Measurements from ENCODE around the gene ADAMTS20. TPM values are rescaled to one million over a fixed set of nuclear protein-coding genes. Genes with fewer than 3 reads are reported as not detected.

The ADAMTS20 gene
- total and polyA plus RNA-seq, 5 donors: not detected

GRCh38 chr12:43333644-43334043 is 218.4 kb downstream of the ADAMTS20 start:
- H3K4me1 ChIP-seq (ENCODE audit: control insufficient read depth, insufficient read depth, low read length): no peaks in the 10 kb centered on the region
- no peak overlapping the region for H3K4me3 ChIP-seq (ENCODE audit: low read length)
- no peaks in the 10 kb centered on the region for H3K27me3 ChIP-seq (ENCODE audit: control insufficient read depth, insufficient read depth)
- no peak for DNase-seq
- intact Hi-C loops (cut with DNase I): loop anchor here in 1 of 4 donors (5.0 kb wide), 1 partner anchor 851 kb away; no protein-coding TSS in a partner anchor
- 97% methylated on average over 2 of the region's 2 CpGs for WGBS
- no peak overlapping the region for H3K27ac ChIP-seq (ENCODE audit: low read length)
- ATAC-seq: no peak
- no peaks in the 10 kb centered on the region for H3K9me3 ChIP-seq (ENCODE audit: control insufficient read depth, low read length)

GRCh38 chr12:43332977-43333640 is 218.9 kb downstream of the ADAMTS20 start:
- H3K27me3 ChIP-seq (ENCODE audit: control insufficient read depth, insufficient read depth): no peaks in the 10 kb centered on the region
- no peak overlapping the region for H3K27ac ChIP-seq (ENCODE audit: low read length)
- ATAC-seq: no peak
- H3K4me3 ChIP-seq (ENCODE audit: low read length): no peak overlapping the region
- no peak for DNase-seq
- H3K9me3 ChIP-seq (ENCODE audit: control insufficient read depth, low read length): no peaks in the 10 kb centered on the region
- intact Hi-C loops (cut with DNase I): loop anchor here in 1 of 4 donors (5.0 kb wide), 1 partner anchor 851 kb away; no protein-coding TSS in a partner anchor
- no peaks in the 10 kb centered on the region for H3K4me1 ChIP-seq (ENCODE audit: control insufficient read depth, insufficient read depth, low read length)
- 42% methylated on average over 2 of the region's 2 CpGs for WGBS

- no peak for DNase-seq
- Histone ChIP-seq H3K4me1 (ENCODE audit: control insufficient read depth, insufficient read depth, low read length) (no peaks in the 10 kb centered on the region), H3K27me3 (ENCODE audit: control insufficient read depth, insufficient read depth) (no peaks in the 10 kb centered on the region), H3K9me3 (ENCODE audit: control insufficient read depth, low read length) (no peaks in the 10 kb centered on the region), H3K27ac (ENCODE audit: low read length) (no peak overlapping the region), H3K4me3 (ENCODE audit: low read length) (no peak overlapping the region)
- intact Hi-C loops (cut with DNase I): loop anchor here in 1 of 4 donors (5.0 kb wide), 1 partner anchor 850 kb away; no protein-coding TSS in a partner anchor
- no peak for ATAC-seq
- 63% methylated on average over 3 of the region's 3 CpGs for WGBS
These were observed 220.1 kb downstream of the ADAMTS20 start for GRCh38 chr12:43331935-43332334.

- Histone ChIP-seq H3K27ac (ENCODE audit: low read length) (no peak overlapping the region), H3K9me3 (ENCODE audit: control insufficient read depth, low read length) (no peaks in the 10 kb centered on the region), H3K4me3 (ENCODE audit: low read length) (no peak overlapping the region), H3K27me3 (ENCODE audit: control insufficient read depth, insufficient read depth) (no peaks in the 10 kb centered on the region), H3K4me1 (ENCODE audit: control insufficient read depth, insufficient read depth, low read length) (no peaks in the 10 kb centered on the region)
- intact Hi-C loops (cut with DNase I): no loop called here
- DNase-seq: no peak
- ATAC-seq: no peak
- WGBS: 38% methylated on average over 1 of the region's 1 CpG
These were observed 222.6 kb downstream of the ADAMTS20 start for GRCh38 chr12:43329375-43329774.

- WGBS: 87% methylated on average over 5 of the region's 5 CpGs
- no peaks in the 10 kb centered on the region for H3K27me3 ChIP-seq (ENCODE audit: control insufficient read depth, insufficient read depth)
- H3K4me1 ChIP-seq (ENCODE audit: control insufficient read depth, insufficient read depth, low read length): no peaks in the 10 kb centered on the region
- DNase-seq (no peak), ATAC-seq (no peak)
- no peak overlapping the region for H3K4me3 ChIP-seq (ENCODE audit: low read length)
- intact Hi-C loops (cut with DNase I): no loop called here
- H3K27ac ChIP-seq (ENCODE audit: low read length): no peak overlapping the region
- no peaks in the 10 kb centered on the region for H3K9me3 ChIP-seq (ENCODE audit: control insufficient read depth, low read length)
These were observed 226.2 kb downstream of the ADAMTS20 start for GRCh38 chr12:43325786-43326185.

- no peak overlapping the region for H3K4me3 ChIP-seq (ENCODE audit: low read length)
- no peaks in the 10 kb centered on the region for H3K4me1 ChIP-seq (ENCODE audit: control insufficient read depth, insufficient read depth, low read length)
- no peak for DNase-seq
- ATAC-seq: no peak
- H3K27me3 ChIP-seq (ENCODE audit: control insufficient read depth, insufficient read depth): no peaks in the 10 kb centered on the region
- 60% methylated on average over 4 of the region's 4 CpGs for WGBS
- no peaks in the 10 kb centered on the region for H3K9me3 ChIP-seq (ENCODE audit: control insufficient read depth, low read length)
- H3K27ac ChIP-seq (ENCODE audit: low read length): no peak overlapping the region
- intact Hi-C loops (cut with DNase I): no loop called here
These were observed 231.7 kb downstream of the ADAMTS20 start for GRCh38 chr12:43320281-43320680.

GRCh38 chr12:43318021-43318420 is 234.0 kb downstream of the ADAMTS20 start:
- Histone ChIP-seq H3K4me1 (ENCODE audit: control insufficient read depth, insufficient read depth, low read length) (no peaks in the 10 kb centered on the region), H3K27me3 (ENCODE audit: control insufficient read depth, insufficient read depth) (no peaks in the 10 kb centered on the region), H3K4me3 (ENCODE audit: low read length) (no peak overlapping the region), H3K27ac (ENCODE audit: low read length) (no peak overlapping the region), H3K9me3 (ENCODE audit: control insufficient read depth, low read length) (no peaks in the 10 kb centered on the region)
- ATAC-seq (no peak), DNase-seq (no peak)
- intact Hi-C loops (cut with DNase I): no loop called here
- 69% methylated on average over 4 of the region's 4 CpGs for WGBS

GRCh38 chr12:43317156-43317555 is 234.8 kb downstream of the ADAMTS20 start:
- DNase-seq (no peak), ATAC-seq (no peak)
- 84% methylated on average over 3 of the region's 3 CpGs for WGBS
- Histone ChIP-seq H3K27me3 (ENCODE audit: control insufficient read depth, insufficient read depth) (no peaks in the 10 kb centered on the region), H3K9me3 (ENCODE audit: control insufficient read depth, low read length) (no peaks in the 10 kb centered on the region), H3K27ac (ENCODE audit: low read length) (no peak overlapping the region), H3K4me1 (ENCODE audit: control insufficient read depth, insufficient read depth, low read length) (no peaks in the 10 kb centered on the region), H3K4me3 (ENCODE audit: low read length) (no peak overlapping the region)
- intact Hi-C loops (cut with DNase I): no loop called here

- Histone ChIP-seq H3K27ac (ENCODE audit: low read length) (no peak overlapping the region), H3K4me1 (ENCODE audit: control insufficient read depth, insufficient read depth, low read length) (no peaks in the 10 kb centered on the region), H3K4me3 (ENCODE audit: low read length) (no peak overlapping the region), H3K27me3 (ENCODE audit: control insufficient read depth, insufficient read depth) (no peaks in the 10 kb centered on the region), H3K9me3 (ENCODE audit: control insufficient read depth, low read length) (no peaks in the 10 kb centered on the region)
- WGBS: 80% methylated on average over 1 of the region's 1 CpG
- no peak for ATAC-seq
- no peak for DNase-seq
- intact Hi-C loops (cut with DNase I): no loop called here
These were observed 235.5 kb downstream of the ADAMTS20 start for GRCh38 chr12:43316520-43316919.

- ATAC-seq: no peak
- intact Hi-C loops (cut with DNase I): no loop called here
- no peaks in the 10 kb centered on the region for H3K27me3 ChIP-seq (ENCODE audit: control insufficient read depth, insufficient read depth)
- no peaks in the 10 kb centered on the region for H3K4me1 ChIP-seq (ENCODE audit: control insufficient read depth, insufficient read depth, low read length)
- no peak overlapping the region for H3K4me3 ChIP-seq (ENCODE audit: low read length)
- no peaks in the 10 kb centered on the region for H3K9me3 ChIP-seq (ENCODE audit: control insufficient read depth, low read length)
- no peak for DNase-seq
- H3K27ac ChIP-seq (ENCODE audit: low read length): no peak overlapping the region
These were observed 236.0 kb downstream of the ADAMTS20 start for GRCh38 chr12:43315961-43316360.

- no peaks in the 10 kb centered on the region for H3K4me1 ChIP-seq (ENCODE audit: control insufficient read depth, insufficient read depth, low read length)
- ATAC-seq (no peak), DNase-seq (no peak)
- no peaks in the 10 kb centered on the region for H3K27me3 ChIP-seq (ENCODE audit: control insufficient read depth, insufficient read depth)
- H3K9me3 ChIP-seq (ENCODE audit: control insufficient read depth, low read length): no peaks in the 10 kb centered on the region
- no peak overlapping the region for H3K27ac ChIP-seq (ENCODE audit: low read length)
- intact Hi-C loops (cut with DNase I): no loop called here
- H3K4me3 ChIP-seq (ENCODE audit: low read length): no peak overlapping the region
- WGBS: 68% methylated on average over 4 of the region's 4 CpGs
These were observed 239.0 kb downstream of the ADAMTS20 start for GRCh38 chr12:43312991-43313505.

GRCh38 chr12:43310596-43310995 is 241.4 kb downstream of the ADAMTS20 start:
- Histone ChIP-seq H3K27me3 (ENCODE audit: control insufficient read depth, insufficient read depth) (no peaks in the 10 kb centered on the region), H3K9me3 (ENCODE audit: control insufficient read depth, low read length) (no peaks in the 10 kb centered on the region), H3K4me1 (ENCODE audit: control insufficient read depth, insufficient read depth, low read length) (no peaks in the 10 kb centered on the region), H3K4me3 (ENCODE audit: low read length) (no peak overlapping the region), H3K27ac (ENCODE audit: low read length) (no peak overlapping the region)
- no peak for ATAC-seq
- intact Hi-C loops (cut with DNase I): no loop called here
- no peak for DNase-seq
